H9 (cell line): ENCODE measurements around the gene WDR77. TPM values are rescaled to one million over a fixed set of nuclear protein-coding genes. Genes with fewer than 3 reads are reported as not detected.

ENCODE experiments used
- DNase-seq: peaks from one replicate; pipeline ENCODE4 v3.0.0-alpha.2; 2017
- H2AFZ ChIP-seq: one replicate; pipeline ENCODE4 v1.6.1; 2013; ENCODE audit warnings: mild to moderate bottlenecking, low read length, control low read depth, moderate library complexity
- H2AK5ac ChIP-seq: 2 replicates; pipeline ENCODE4 v1.6.1; 2013; ENCODE audit warnings: low read length, control low read depth, mixed read lengths; ENCODE audit not compliant: insufficient read length
- H2BK120ac ChIP-seq: one replicate; pipeline ENCODE4 v1.6.1; 2013; ENCODE audit warnings: low read depth, mild to moderate bottlenecking, low read length, control low read depth, inconsistent platforms; ENCODE audit not compliant: poor library complexity, severe bottlenecking
- H2BK12ac ChIP-seq: 2 replicates; pipeline ENCODE4 v1.6.1; 2013; ENCODE audit warnings: low read length, control low read depth, mixed read lengths, low read depth; ENCODE audit not compliant: insufficient read length
- H2BK15ac ChIP-seq: 2 replicates; pipeline ENCODE4 v1.6.1; 2013; ENCODE audit warnings: low read depth, low read length, control low read depth
- H2BK20ac ChIP-seq: one replicate; pipeline ENCODE4 v1.6.1; 2013; ENCODE audit warnings: low read depth, mild to moderate bottlenecking, low read length, control low read depth, inconsistent platforms; ENCODE audit not compliant: poor library complexity, severe bottlenecking
- H2BK5ac ChIP-seq: 2 replicates; pipeline ENCODE4 v1.6.1; 2013; ENCODE audit warnings: low read length, control low read depth, mixed read lengths; ENCODE audit not compliant: insufficient read length
- H3K14ac ChIP-seq: 2 replicates; pipeline ENCODE4 v1.6.1; 2013; ENCODE audit warnings: low read length, control low read depth; ENCODE audit not compliant: insufficient read depth
- H3K18ac ChIP-seq: 2 replicates; pipeline ENCODE4 v1.6.1; 2013; ENCODE audit warnings: low read depth, mild to moderate bottlenecking, mixed read lengths, low read length, control low read depth; ENCODE audit not compliant: insufficient read length
- H3K23ac ChIP-seq: 2 replicates; pipeline ENCODE4 v1.6.1; 2013; ENCODE audit warnings: low read length, control low read depth, mixed read lengths, low read depth; ENCODE audit not compliant: insufficient read length
- H3K23me2 ChIP-seq: 2 replicates; pipeline ENCODE4 v1.6.1; 2013; ENCODE audit warnings: low read depth, mild to moderate bottlenecking, mixed read lengths, low read length, control low read depth; ENCODE audit not compliant: insufficient read length, poor library complexity, severe bottlenecking
- H3K27ac ChIP-seq: 2 replicates; pipeline ENCODE4 v1.5.1; 2013; ENCODE audit warnings: low read length, control low read depth, mixed read lengths, low read depth; ENCODE audit not compliant: insufficient read length
- H3K27me3 ChIP-seq: 2 replicates; pipeline ENCODE4 v1.6.1; 2013; ENCODE audit warnings: low read length, control low read depth, inconsistent platforms; ENCODE audit not compliant: insufficient read depth
- H3K4ac ChIP-seq: 2 replicates; pipeline ENCODE4 v1.6.1; 2013; ENCODE audit warnings: low read depth, mild to moderate bottlenecking, control low read depth, inconsistent platforms, low read length, moderate library complexity
- H3K4me1 ChIP-seq: 2 replicates; pipeline ENCODE4 v1.6.1; 2013; ENCODE audit warnings: low read length, control low read depth, inconsistent platforms; ENCODE audit not compliant: insufficient read depth
- H3K4me2 ChIP-seq: 2 replicates; pipeline ENCODE4 v1.6.1; 2013; ENCODE audit warnings: low read length, control low read depth, mixed read lengths; ENCODE audit not compliant: insufficient read length, insufficient read depth
- H3K56ac ChIP-seq: 2 replicates; pipeline ENCODE4 v1.6.1; 2013; ENCODE audit warnings: low read depth, mild to moderate bottlenecking, mixed read lengths, low read length, control low read depth; ENCODE audit not compliant: insufficient read length
- H3K79me1 ChIP-seq: 2 replicates; pipeline ENCODE4 v1.6.1; 2013; ENCODE audit warnings: low read depth, mild to moderate bottlenecking, moderate library complexity, low read length, control low read depth, inconsistent platforms; ENCODE audit not compliant: insufficient read depth, poor library complexity, severe bottlenecking
- H3K79me2 ChIP-seq: 2 replicates; pipeline ENCODE4 v1.6.1; 2013; ENCODE audit warnings: low read length, control low read depth, inconsistent platforms; ENCODE audit not compliant: insufficient read depth
- H3K9ac ChIP-seq: 2 replicates; pipeline ENCODE4 v1.6.1; 2013; ENCODE audit warnings: low read length, control low read depth, mixed read lengths; ENCODE audit not compliant: insufficient read length; ENCODE audit errors: extremely low read depth
- H3K9me3 ChIP-seq: one replicate; pipeline ENCODE4 v1.6.1; 2013; ENCODE audit warnings: low read depth, low read length, inconsistent platforms; ENCODE audit not compliant: control insufficient read depth
- H3T11ph ChIP-seq: one replicate; pipeline ENCODE4 v1.6.1; 2013; ENCODE audit warnings: mild to moderate bottlenecking, low read length, control low read depth, inconsistent platforms
- H4K20me1 ChIP-seq: one replicate; pipeline ENCODE4 v1.6.1; 2013; ENCODE audit not compliant: control insufficient read depth, insufficient read length, insufficient read depth
- H4K5ac ChIP-seq: 2 replicates; pipeline ENCODE4 v1.6.1; 2013; ENCODE audit warnings: low read depth, mild to moderate bottlenecking, mixed read lengths, low read length, control low read depth; ENCODE audit not compliant: insufficient read length
- H4K8ac ChIP-seq: replicated peaks from 2 replicates; pipeline ENCODE4 v1.6.1; 2013; ENCODE audit warnings: low read length, control low read depth, mixed read lengths, low read depth; ENCODE audit not compliant: insufficient read length
- H4K91ac ChIP-seq: 2 replicates; pipeline ENCODE4 v1.6.1; 2013; ENCODE audit warnings: low read depth, mild to moderate bottlenecking, moderate library complexity, mixed read lengths, low read length, control low read depth; ENCODE audit not compliant: insufficient read length
- H3K27ac Mint-ChIP-seq, 3 experiments: 2 replicates in 2 of 3; 3 replicates in 1 of 3; pipeline ENCODE4 v1.8.0; 2020 to 2021; ENCODE audit warnings: mixed read lengths in 3 of 3, mild to moderate bottlenecking in 1 of 3, moderate library complexity in 1 of 3
- H3K27me3 Mint-ChIP-seq: 2 replicates; pipeline ENCODE4 v1.8.0; 2021; ENCODE audit warnings: low read depth, mild to moderate bottlenecking, moderate library complexity, mixed read lengths
- H3K36me3 Mint-ChIP-seq, 3 experiments: 2 replicates in 2 of 3; 3 replicates in 1 of 3; pipeline ENCODE4 v1.8.0; 2020 to 2021; ENCODE audit warnings: low read depth in 3 of 3, mixed read lengths in 3 of 3; ENCODE audit not compliant: insufficient read depth in 1 of 3
- H3K4me1 Mint-ChIP-seq, 2 experiments: 2 replicates each; pipeline ENCODE4 v1.8.0; 2020; ENCODE audit warnings: mixed read lengths in 2 of 2
- H3K4me3 Mint-ChIP-seq, 2 experiments: 2 replicates in 1 of 2; 3 replicates in 1 of 2; pipeline ENCODE4 v1.8.0; 2020 to 2021; ENCODE audit warnings: mild to moderate bottlenecking in 2 of 2, mixed read lengths in 2 of 2, moderate library complexity in 1 of 2
- H3K9me3 Mint-ChIP-seq, 2 experiments: 2 replicates in 1 of 2; 3 replicates in 1 of 2; pipeline ENCODE4 v1.8.0; 2020; ENCODE audit warnings: mild to moderate bottlenecking in 2 of 2, mixed read lengths in 2 of 2, moderate library complexity in 1 of 2
- WGBS: extraction: QIAGEN DNeasy Blood & Tissue Kit; methylation state at CpG from one replicate; pipeline ENCODE4 v1.1.7; 2013; ENCODE audit warnings: missing lambda C conversion rate, low lambda C conversion rate, mixed read lengths; ENCODE audit not compliant: insufficient read length; ENCODE audit errors: extremely low coverage; 5-methylcytosine and 5-hydroxymethylcytosine counted together
- total RNA-seq: library from RNA; stranded (reverse); gene quantifications from 2 replicates; pipeline ENCODE4 v1.2.1, GENCODE V29; 2021
- TF ChIP-seq, protein P1 (sequence below): fragments of 200-600 bp; sonication (generic); conservative IDR thresholded peaks from 3 replicates; pipeline ENCODE4 v1.8.0; 2021; ENCODE audit warnings: antibody characterized with exemption, mild to moderate bottlenecking

The WDR77 gene
- total RNA-seq, 1 experiment from 2014 or later: 70.9 TPM

DNA sequence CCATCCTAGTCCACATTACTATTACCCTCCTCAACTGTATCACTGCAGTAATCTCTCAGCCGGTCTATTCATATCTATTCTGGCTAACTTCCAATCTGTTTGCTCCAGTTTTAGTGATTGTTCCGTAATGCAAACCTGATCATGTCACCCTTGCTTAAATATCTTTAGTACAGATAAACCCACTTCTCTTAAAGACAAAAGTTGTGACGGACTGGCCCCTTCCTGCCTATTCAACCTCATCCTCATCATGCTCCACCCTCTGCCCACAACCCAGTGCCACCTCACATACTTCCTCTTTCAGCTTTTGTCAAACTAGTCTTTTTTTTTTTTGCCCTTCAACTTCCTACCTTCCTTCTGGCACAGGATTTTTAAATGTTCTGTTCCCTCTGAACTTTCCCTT is 22.0 kb upstream of the WDR77 start:
- Mint-ChIP-seq H3K4me1 (no peaks in the 10 kb centered on the region), H3K27ac (no peak overlapping the region), H3K4me3 (no peak overlapping the region), H3K9me3 (no peaks in the 10 kb centered on the region), H3K36me3 (no peaks in the 10 kb centered on the region; a peak in 1 of 7 replicates), H3K27me3 (no peaks in the 10 kb centered on the region)
- TF ChIP-seq, protein P1, sequence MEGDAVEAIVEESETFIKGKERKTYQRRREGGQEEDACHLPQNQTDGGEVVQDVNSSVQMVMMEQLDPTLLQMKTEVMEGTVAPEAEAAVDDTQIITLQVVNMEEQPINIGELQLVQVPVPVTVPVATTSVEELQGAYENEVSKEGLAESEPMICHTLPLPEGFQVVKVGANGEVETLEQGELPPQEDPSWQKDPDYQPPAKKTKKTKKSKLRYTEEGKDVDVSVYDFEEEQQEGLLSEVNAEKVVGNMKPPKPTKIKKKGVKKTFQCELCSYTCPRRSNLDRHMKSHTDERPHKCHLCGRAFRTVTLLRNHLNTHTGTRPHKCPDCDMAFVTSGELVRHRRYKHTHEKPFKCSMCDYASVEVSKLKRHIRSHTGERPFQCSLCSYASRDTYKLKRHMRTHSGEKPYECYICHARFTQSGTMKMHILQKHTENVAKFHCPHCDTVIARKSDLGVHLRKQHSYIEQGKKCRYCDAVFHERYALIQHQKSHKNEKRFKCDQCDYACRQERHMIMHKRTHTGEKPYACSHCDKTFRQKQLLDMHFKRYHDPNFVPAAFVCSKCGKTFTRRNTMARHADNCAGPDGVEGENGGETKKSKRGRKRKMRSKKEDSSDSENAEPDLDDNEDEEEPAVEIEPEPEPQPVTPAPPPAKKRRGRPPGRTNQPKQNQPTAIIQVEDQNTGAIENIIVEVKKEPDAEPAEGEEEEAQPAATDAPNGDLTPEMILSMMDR: no peak
- no peak overlapping the region for H3K18ac ChIP-seq
- no peak overlapping the region for H3K14ac ChIP-seq
- no peak overlapping the region for H3K56ac ChIP-seq
- H3K79me1 ChIP-seq: no peaks in the 10 kb centered on the region
- no peaks in the 10 kb centered on the region for H3K27me3 ChIP-seq
- H3K9me3 ChIP-seq: no peaks in the 10 kb centered on the region
- no peaks in the 10 kb centered on the region for H3K23me2 ChIP-seq
- H2AFZ ChIP-seq: no peak overlapping the region
- no peaks in the 10 kb centered on the region for H3K4me1 ChIP-seq
- H3K27ac ChIP-seq: no peak overlapping the region
- no peak overlapping the region for H3K4me2 ChIP-seq
- H3K23ac ChIP-seq: no peak overlapping the region
- no peaks in the 10 kb centered on the region for H3K79me2 ChIP-seq
- no peak overlapping the region for H2BK5ac ChIP-seq
- no peak overlapping the region for H4K8ac ChIP-seq
- no peak overlapping the region for H3K9ac ChIP-seq
- H2AK5ac ChIP-seq: no peak overlapping the region
- H4K5ac ChIP-seq: no peak overlapping the region
- no peaks in the 10 kb centered on the region for H4K20me1 ChIP-seq
- no peak overlapping the region for H2BK120ac ChIP-seq
- H3K4ac ChIP-seq: no peak overlapping the region
- H2BK20ac ChIP-seq: no peak overlapping the region
- H3T11ph ChIP-seq: no peak overlapping the region
- no CpG with 5 or more reads among the region's 3 CpGs for WGBS
- no peak overlapping the region for H2BK12ac ChIP-seq
- H2BK15ac ChIP-seq: no peak overlapping the region
- H4K91ac ChIP-seq: no peak overlapping the region
- DNase-seq: no peak
